ENCODE measurements around the gene PKNOX2.

DNA sequence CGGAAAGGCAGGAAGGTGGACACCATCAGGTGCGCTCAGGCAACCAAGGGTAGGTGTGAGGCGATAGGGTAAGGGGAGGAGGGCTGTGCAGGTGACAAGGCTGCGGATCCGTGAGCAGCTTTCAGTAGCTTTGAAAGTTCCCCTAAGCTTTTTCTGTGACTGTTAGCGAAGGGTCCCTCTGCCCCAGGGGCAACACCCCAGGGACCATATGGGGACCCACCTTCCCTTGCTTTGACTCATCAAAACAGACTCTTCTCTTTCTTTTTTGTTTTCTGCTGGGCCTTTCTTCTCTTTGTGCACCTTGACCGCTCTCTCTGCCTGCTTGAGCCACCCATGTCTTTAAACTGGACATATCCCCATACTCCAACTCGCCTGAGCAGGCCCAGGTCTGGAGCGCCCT, 194.6 kb downstream of the PKNOX2 start:
- TF ChIP-seq, protein P1, sequence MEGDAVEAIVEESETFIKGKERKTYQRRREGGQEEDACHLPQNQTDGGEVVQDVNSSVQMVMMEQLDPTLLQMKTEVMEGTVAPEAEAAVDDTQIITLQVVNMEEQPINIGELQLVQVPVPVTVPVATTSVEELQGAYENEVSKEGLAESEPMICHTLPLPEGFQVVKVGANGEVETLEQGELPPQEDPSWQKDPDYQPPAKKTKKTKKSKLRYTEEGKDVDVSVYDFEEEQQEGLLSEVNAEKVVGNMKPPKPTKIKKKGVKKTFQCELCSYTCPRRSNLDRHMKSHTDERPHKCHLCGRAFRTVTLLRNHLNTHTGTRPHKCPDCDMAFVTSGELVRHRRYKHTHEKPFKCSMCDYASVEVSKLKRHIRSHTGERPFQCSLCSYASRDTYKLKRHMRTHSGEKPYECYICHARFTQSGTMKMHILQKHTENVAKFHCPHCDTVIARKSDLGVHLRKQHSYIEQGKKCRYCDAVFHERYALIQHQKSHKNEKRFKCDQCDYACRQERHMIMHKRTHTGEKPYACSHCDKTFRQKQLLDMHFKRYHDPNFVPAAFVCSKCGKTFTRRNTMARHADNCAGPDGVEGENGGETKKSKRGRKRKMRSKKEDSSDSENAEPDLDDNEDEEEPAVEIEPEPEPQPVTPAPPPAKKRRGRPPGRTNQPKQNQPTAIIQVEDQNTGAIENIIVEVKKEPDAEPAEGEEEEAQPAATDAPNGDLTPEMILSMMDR (IDR thresholded peaks at IDR 0.05 in 2 of 3, conservative IDR thresholded peaks at IDR 0.05 in 1 of 3; ENCODE audit: control insufficient read depth in 2 of 3, extremely low read depth in 1 of 3, insufficient read depth in 1 of 3, low read depth in 3 of 3, low read length in 3 of 3), result no peak
- TF ChIP-seq RBBP5 (conservative IDR thresholded peaks at IDR 0.05) (no peak), RCOR1 (conservative IDR thresholded peaks at IDR 0.05; ENCODE audit: low read depth, low read length) (no peak), GABPA (IDR thresholded peaks at IDR 0.05; ENCODE audit: low read depth) (no peak), SIN3A (IDR thresholded peaks at IDR 0.05; ENCODE audit: low read depth, low read length) (no peak), SMAD1 (IDR thresholded peaks at IDR 0.05; ENCODE audit: low read depth, partially characterized antibody) (no peak), MXI1 (IDR thresholded peaks at IDR 0.05; ENCODE audit: low read depth, low read length) (no peak), RAD51 (IDR thresholded peaks at IDR 0.05) (no peak), MEF2B (IDR thresholded peaks at IDR 0.05; ENCODE audit: partially characterized antibody, poor library complexity, severe bottlenecking) (peak; percentile 95)

All from GM12878 (cell line).